ENCODE measurements around the gene CDH24. TPM values are rescaled to one million over a fixed set of nuclear protein-coding genes. Genes with fewer than 3 reads are reported as not detected.

The CDH24 gene
- total RNA-seq, 4 donors from 2014 or later = 1.6 to 4.9 (median 1.8) TPM

DNA sequence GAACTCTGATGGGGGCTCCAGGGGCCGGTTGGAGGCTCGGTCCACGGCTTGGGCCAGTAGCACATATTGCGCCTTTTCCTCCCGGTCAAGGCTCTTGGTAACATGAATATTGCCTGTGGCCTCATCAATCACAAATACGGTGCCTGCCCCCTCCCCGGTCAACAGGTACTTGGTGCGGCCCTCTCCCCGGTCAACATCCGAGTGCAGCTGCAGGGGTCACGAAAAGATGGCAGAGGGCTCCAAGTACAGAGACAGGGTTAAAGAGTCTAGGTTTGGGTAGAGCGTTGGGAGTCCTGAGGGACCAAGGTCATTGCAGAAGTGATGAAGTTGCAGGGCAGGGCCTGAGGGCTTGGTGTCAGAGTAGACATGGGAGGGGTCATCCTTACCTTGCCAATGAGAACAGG, 2.2 kb downstream of the CDH24 start:
- TF ChIP-seq, protein P1, sequence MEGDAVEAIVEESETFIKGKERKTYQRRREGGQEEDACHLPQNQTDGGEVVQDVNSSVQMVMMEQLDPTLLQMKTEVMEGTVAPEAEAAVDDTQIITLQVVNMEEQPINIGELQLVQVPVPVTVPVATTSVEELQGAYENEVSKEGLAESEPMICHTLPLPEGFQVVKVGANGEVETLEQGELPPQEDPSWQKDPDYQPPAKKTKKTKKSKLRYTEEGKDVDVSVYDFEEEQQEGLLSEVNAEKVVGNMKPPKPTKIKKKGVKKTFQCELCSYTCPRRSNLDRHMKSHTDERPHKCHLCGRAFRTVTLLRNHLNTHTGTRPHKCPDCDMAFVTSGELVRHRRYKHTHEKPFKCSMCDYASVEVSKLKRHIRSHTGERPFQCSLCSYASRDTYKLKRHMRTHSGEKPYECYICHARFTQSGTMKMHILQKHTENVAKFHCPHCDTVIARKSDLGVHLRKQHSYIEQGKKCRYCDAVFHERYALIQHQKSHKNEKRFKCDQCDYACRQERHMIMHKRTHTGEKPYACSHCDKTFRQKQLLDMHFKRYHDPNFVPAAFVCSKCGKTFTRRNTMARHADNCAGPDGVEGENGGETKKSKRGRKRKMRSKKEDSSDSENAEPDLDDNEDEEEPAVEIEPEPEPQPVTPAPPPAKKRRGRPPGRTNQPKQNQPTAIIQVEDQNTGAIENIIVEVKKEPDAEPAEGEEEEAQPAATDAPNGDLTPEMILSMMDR (IDR thresholded peaks at IDR 0.05) = no peak
- DNase-seq (ENCODE audit: low spot score) (no peak), ATAC-seq (ENCODE audit: low FRiP score) (no peak)

DNA sequence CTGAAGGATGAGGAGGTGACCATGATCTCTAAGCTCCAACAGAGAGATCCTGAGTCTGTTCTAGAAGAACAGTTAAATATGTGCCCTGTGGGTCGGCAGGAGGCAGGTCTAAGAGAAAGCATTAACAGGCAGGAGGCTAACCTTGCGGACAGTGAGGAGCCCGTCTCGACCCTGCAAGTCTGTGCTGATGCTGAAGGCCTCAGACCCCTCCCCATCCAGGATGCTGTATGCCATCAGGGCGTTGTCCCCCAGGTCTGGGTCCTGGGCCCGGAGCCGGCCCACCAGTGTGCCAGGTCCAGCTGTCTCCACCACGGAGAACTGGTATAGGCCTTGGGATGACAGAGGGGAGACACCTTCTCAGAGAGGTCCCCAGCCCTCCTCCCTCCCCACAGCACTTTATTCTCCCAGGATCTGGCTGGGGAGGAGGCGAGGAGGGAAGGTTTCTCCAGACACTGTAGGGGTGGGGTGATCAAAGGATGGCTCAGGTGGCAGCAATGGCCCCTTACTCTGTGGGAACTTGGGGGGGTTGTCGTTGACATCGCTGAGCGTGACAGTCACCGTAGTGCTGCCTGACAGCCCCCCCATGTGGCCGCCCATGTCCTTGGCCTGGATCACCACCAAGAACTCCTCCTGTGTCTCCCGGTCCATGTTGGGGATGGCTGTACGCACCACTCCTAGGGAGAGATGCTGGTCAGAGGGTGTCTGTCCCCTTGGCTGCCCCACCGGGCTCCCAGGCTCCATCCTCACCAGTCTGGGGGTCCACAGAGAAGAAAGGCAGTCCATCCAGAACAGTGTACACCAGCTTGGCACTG, 3.1 kb downstream of the CDH24 start:
- DNase-seq (ENCODE audit: low spot score) (no peak), ATAC-seq (ENCODE audit: low FRiP score) (no peak)
- TF ChIP-seq, protein P1 (IDR thresholded peaks at IDR 0.05) = no peak

DNA sequence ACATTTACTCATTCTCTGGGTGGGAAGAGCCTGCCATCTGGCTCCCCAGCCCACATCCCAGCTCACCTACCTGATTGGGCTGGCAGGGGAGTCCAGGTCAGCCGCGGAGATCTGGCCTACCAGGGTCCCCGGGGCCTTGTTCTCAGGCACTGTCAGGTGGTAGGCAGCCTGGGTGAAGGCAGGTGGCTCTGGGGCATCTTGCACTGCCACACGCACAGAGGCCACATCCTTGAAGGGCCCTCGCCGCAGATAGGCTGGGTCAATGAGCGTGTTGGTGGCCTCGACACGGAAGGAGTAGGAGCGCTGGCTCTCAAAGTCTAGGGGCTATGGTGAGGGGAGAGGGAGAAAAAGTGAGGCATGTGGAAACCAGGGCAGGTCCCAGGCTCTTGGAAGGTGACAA, 3.9 kb downstream of the CDH24 start:
- ATAC-seq (ENCODE audit: low FRiP score) (no peak), DNase-seq (ENCODE audit: low spot score) (no peak)
- TF ChIP-seq, protein P1 (IDR thresholded peaks at IDR 0.05) = no peak

DNA sequence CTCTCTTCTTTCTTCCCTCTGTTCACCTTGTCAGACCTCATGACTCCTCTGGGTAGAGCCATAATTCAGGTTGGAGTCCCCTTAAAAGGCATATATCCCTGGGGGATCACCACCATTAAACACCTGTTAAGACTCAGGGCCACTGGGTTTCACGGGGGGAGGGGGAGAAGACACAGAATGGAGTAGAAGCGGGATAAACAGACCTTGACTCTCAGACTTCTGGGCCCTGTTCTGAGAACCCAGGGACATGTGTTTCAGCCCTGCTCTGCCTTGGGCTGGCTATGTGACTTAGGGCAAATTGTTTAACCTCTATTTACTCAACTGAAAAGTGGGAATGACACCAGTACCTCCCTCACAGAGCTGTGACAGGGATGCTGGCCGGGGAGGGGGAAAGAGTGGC, 4.6 kb downstream of the CDH24 start:
- no peak for DNase-seq (ENCODE audit: low spot score)
- TF ChIP-seq, protein P1 (IDR thresholded peaks at IDR 0.05) = no peak
- ATAC-seq (ENCODE audit: low FRiP score) = no peak

DNA sequence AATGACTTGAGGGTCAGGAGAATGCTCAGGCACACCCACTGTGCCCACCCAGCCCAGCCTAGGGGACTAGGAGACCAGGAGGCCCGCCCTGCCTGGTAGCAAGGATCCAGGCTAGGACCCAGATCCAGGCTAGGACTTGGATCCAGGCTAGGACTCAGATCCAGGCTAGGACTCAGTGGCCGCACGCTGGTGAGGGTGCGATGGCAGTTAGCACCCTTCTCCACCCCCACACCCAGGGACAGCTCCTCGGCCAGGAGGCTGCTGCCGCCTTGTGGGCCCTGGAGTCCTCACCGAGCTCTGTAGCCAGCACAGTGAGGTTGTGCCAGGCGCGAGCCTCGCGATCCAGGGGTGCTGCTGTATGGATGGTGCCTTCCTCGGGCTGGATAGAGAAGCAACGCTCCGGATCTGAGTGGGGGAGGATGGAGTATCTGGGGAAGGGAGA, 5.1 kb downstream of the CDH24 start:
- DNase-seq (ENCODE audit: low spot score) (no peak), ATAC-seq (ENCODE audit: low FRiP score) (no peak)

DNA sequence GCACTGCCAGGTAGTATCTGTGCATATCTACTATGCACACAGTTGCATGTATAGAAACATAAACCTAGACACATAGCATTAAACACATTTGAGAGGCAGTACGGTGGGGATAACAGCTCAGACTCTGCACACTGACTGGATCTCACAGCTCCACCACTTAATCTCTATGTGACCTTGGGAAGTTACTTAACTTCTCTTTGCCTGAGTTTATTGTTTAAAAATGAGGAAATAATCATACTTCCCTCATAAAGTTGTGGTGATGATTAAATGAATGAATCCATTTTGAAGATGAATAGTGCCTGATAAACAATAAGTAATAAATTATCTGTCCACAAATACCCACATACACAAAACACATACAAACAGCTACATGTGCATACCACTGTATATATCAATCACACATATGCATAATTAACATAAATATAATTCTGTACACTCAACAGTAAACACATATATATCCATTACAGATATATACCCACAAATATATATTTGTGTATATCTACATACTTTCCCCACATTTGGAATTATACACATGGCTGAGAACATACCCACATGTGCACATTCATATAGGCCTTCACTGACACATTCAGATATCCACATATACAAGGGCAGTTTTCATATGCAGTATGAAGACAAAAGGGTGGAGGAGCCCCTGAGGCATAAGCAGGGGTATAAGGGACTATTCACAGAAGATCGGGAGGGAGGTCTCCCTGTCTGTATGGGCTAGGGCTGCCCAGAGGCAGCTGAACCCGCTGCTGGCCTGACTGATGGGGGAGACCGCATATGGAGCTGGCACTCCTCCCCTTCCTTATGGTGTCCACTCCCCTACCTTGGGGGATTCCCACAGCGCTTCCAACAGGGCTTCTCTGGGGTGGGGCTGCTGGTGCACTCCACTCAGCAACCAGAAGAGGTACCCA, 5.9 kb downstream of the CDH24 start:
- DNase-seq (ENCODE audit: low spot score) (no peak), ATAC-seq (ENCODE audit: low FRiP score) (no peak)
- TF ChIP-seq, protein P1 (IDR thresholded peaks at IDR 0.05) = no peak

More for the DNA sequence above, 5.1 kb downstream of the CDH24 start:
- TF ChIP-seq, protein P1 (IDR thresholded peaks at IDR 0.05) = no peak

Data from omental fat pad (tissue), 4 donors.